ENCODE measurements around the gene TAT.

The TAT gene

GRCh38 chr16:71536752-71537499 is 40.0 kb downstream of the TAT start:
- DNase-seq: no peak

GRCh38 chr16:71532366-71532765 is 44.5 kb downstream of the TAT start:
- DNase-seq: no peak

GRCh38 chr16:71528863-71529262 is 48.0 kb downstream of the TAT start:
- no peak for DNase-seq

- no peak for DNase-seq
Measured at GRCh38 chr16:71528257-71528656, 48.6 kb downstream of the TAT start.

- no peak for DNase-seq
Measured at GRCh38 chr16:71526111-71526631, 50.7 kb downstream of the TAT start, which contains the start of gene CHST4. TSS of gene CHST4 (plus strand) at chr16:71526426. CDS start at chr16:71536678, 10,252 bp downstream.

GRCh38 chr16:71524566-71525553 is 52.0 kb downstream of the TAT start:
- no peak for DNase-seq

GRCh38 chr16:71520550-71520949 is 56.3 kb downstream of the TAT start:
- DNase-seq: no peak

Measured in CD4-positive, alpha-beta T cell treated with Interleukin-12 subunit alpha and Interleukin-12 subunit beta, for 1 hour (primary cell).